IPS-NIHi7 (cell line): ENCODE measurements around the gene BTBD9.

Experiments used
- DNase-seq: peaks from one replicate; pipeline ENCODE4 v3.0.0; 2012; ENCODE audit warnings: mixed read lengths; ENCODE audit errors: extremely low spot score

The BTBD9 gene

DNA sequence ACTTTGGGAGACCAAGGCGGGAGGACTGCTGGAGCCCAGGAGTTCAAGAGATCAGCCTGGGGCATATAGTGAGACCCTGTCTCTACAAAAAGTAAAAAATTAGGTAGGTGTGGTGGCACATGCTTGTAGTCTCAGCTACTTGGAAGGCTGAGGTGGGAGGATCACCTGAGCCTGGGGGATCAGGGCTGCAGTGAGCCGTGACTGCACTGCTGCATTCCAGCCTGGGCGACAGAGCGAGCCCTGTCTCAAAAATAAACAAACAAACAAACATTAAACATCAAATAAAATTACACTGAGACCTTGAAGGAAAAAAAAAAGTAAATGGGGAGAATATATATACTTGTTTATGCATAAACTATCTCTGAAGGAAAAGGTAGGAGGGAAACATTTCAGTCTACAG, 432.4 kb downstream of the BTBD9 start:
- DNase-seq, result no peak

DNA sequence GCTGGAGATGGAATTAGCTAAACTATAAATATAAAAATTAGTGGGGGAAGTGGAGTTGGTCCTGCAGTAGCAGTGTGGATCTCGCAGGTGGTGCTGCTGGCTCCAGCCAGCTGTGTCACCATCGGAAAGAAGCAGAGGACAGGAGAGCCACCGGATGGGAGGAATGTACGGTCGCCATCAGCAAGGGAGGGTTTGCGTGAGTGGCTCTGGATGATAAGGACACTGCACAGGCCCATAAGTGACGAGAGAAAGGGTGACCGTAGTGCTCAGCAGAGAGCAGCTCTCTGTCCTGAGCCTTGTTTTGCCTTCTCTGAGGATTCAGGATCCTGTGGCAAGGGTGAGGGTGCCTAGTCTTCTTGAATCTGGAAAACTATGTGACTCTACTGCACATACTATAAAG, 441.5 kb downstream of the BTBD9 start:
- DNase-seq, result no peak

DNA sequence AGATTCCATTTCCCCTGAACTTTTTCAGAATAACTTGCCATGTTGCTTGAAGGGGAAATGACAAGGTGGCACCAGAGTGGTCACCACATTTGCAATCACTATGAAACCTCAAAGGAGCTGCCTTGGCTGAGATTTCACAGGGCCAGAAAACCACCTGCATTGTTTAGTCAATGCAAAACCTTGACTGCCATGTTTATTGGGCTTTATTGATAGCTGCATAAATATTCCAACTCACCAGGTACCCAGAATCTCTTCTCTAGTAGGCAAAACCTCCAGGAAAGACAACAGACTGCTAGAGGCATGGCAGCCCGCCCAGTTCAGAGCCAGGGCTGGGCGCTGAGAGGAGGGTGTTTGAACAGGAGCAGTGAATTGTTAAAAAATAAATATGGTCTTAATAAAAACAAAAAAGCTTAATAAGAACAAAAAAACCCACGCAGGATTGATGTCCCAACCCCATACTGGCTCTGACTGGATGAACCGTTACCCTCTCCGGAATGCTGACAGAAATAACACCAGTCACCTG, 444.6 kb downstream of the BTBD9 start:
- no peak for DNase-seq

DNA sequence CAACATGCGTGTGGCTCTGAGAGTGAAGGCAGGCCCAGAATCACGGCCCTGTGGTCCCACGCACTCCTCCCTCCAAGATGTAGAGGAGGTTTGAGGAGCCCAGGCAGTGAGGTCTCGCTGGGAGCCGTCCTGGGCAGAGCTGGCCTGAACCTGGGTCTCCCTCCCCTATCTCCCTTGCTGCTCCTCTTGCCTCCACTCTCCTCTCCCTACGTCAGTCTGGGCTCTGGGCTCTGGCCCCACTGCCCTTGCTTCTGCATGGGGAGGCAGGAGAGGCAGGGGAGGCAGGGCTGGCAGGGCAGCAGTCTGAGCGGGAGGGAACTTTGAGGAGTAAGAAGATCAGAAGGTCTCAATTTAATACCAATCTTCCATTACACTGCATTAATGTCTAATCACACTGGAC, 445.1 kb downstream of the BTBD9 start:
- no peak for DNase-seq

DNA sequence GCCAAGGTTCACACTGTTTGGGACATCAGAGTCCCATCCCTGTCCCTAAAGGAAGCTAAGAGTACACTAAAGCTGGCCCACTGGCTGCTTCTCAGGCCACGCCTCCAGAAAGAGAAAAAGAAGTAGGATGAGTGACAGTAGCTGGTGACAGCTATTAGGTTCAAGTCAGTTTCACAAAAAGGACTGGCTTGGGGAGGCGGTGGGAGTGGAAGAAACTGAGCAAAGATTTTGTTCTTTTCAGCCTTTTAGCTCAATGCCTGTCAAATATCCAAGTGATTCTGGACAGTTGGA, 445.5 kb downstream of the BTBD9 start:
- DNase-seq, result no peak

DNA sequence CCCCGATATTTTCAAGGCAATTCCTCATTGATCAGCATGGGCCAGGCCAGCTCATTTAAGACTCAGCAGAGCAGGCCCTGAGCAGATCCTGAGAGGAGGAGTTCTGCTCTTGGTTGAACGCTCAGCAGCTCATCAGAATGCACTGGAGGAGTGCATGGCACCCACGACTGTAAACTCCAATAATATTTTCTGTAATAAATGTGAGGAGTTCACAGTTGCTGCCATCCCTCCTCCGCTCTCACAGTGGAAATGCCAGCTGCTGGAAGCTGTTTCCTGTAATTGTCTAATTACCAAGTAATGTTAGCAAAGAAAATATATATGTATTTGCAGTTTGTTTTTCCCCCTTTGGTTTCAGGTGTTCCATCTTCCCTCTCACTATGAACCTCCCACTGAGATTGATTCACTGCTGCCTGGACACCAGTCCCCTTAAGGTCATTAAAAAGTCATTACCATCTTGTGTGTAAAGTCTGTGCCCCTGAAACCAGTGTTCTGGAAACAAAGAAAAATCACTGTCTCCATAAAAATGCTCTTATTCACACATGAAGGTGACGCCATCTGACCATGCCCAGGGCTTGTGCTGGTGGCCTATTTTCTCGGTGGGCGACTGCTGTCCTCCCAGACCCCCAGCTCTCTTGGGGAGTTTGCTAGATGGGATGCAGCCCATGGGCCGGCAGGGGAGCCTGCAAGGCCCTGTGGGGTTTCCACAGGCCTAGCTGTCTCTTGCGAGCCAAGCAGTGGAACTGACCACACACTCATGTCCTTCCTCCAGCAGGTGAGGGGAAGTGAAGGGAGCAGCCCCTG, 446.0 kb downstream of the BTBD9 start:
- DNase-seq, result no peak

DNA sequence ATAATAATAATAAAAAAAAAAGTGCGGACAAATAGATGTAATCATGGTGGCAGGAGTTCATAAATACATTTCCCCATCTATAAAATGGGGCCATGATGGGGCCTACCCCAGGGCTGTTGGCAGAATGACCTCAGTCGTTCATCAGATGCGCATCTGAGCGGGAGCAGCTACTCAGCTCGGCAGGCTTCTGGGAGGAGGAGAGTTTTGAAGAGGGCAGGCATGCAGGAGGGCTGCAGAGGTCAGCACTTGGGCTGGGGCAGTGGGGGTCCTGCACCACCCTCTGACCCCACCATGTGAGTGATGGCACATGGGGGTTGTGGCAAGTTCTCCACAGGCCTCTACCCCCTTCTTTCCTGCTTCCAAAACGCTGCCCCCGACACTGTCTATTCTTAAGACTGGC, 446.7 kb downstream of the BTBD9 start:
- DNase-seq, result no peak

DNA sequence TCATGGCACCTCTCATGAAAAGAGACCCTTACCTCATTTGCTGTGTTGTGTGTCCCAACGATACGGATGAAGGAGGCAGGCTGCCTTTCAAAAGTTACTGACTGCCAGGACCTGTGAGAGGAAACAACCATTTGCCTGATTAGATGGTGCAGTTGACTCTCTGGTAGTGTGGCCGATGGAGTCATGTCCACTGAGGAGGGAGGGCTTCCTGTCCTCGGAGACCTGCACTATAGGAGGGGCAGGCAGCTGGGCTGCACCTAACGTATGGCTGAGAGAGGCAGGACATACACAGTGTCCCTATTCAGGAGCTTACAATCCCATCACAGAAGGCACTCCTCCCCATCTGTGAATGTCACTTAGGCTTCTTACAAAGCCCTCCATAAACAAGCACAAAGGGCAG, 447.2 kb downstream of the BTBD9 start:
- no peak for DNase-seq

DNA sequence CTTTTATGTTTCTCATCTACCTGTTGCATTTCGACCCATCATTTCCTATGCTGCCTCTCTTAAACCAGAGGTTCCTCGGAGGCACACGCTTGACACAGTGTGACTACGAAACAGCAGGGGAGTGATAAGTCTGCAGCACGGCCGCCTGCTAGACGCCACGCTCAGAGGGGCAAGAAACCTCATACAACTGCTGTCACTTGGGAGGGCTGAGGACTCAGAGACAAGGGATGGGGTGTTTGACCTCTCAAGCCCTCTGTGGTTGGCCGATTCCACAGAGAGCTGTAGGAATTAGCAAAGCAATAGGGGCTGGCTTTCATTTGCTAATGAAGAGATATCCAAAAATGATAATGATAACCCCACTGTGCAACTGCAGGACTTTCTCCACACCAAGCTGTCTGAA, 447.7 kb downstream of the BTBD9 start:
- DNase-seq, result peak; percentile 57

DNA sequence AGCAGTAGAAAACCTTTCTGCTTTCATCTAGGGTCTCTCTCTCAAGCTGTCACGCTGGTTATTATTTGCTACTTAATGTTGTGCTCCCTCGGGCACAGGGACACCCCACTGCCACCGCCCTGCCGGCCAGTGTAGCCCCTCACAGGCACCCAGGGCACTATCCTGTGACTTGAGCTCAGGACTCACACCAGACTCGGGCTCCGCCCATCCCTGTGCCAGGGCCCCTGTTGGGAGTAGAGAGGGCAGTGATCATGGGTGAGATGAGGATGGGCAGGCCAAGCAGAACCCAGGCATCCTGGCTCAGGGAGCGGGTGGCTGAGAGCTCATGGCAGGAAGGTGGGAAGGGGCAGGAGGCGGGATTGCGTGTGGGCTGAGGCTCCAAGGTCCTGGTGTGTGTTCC, 448.3 kb downstream of the BTBD9 start:
- no peak for DNase-seq

DNA sequence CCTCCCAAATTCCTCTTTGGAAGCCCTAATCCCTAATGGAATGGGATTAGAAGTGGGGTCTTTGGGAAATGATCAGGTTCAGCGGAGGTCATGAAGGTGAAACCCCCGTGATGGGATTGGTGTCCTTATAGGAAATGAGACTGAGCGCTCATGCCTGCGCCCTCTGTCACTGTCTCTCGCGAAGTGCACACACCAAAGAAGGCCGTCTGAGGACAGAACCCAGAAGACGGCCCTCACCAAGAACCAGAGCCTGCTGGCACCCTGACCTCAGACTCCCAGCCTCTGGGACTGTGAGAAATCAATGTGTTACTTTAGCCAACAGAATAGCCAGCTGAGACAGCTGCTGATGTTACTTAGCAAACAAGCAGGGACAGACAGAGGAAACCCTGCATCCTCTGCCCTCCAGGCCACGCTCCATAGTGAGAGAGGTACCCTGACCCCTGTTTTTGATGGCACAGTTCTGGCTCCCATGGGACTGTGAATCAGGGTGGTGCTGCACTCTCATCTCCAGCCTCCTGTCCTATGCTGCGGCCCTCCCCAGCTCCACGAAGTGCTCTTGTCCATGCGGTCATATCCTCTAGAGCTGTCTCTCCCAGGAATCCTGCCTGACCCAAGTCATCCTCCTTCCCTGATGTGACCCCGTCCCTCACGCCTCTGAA, 450.9 kb downstream of the BTBD9 start:
- DNase-seq, result no peak

DNA sequence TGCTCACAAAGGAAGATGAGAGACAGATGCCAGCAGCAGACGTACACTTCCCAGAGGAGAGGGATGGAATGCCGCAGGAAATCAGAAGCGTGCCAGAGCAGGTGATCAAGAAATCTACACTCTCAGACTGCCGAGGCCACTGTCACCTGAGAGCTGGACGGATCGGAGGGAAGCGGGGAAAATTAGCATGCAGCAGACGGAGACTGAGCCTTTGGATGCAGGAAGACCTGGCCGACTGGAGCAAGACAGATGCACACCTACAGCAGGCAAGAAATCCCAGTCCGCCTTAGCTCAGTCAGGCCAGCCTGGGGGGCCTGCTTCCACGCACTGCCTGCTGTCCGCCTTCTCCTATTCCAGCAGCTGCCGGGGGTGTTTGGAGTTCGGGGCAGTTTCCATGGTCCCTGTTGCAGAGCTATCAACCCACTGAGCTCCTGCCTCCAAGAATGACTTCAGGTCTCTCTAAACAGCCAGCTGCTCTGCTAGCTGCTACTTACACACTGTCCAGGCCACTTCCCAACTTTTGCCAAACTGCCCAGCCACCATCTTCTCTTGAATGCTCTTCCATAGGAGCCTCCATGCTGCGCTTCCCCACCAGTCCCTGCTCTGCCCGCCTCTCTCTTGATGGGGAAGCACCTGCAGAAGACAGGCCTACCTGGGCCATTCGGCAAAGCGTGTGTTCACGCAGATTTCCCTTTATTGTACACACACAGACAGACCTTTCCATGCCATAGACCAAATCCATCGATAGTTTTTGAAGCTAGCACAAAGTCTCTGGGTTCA, 451.7 kb downstream of the BTBD9 start:
- no peak for DNase-seq

DNA sequence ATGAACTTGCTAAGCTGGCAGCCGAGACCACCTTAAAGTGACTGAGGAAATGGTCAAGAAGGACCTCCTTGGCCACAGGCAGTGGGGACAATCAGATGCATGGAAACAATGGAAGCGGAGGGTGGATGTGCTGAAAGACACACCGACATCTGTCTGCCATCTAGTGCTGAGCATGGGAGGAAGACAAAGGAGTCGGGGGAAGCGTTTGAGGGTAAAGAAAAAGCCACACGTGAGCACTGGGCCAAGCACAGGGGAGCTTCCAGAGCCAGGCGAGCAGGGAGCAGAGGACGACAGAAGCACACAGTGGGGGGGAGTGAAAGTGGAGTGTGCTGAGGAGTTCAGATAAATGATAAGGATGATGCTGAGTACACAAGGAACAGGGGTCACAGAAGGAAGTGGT, 452.4 kb downstream of the BTBD9 start:
- peak; percentile 56 for DNase-seq

DNA sequence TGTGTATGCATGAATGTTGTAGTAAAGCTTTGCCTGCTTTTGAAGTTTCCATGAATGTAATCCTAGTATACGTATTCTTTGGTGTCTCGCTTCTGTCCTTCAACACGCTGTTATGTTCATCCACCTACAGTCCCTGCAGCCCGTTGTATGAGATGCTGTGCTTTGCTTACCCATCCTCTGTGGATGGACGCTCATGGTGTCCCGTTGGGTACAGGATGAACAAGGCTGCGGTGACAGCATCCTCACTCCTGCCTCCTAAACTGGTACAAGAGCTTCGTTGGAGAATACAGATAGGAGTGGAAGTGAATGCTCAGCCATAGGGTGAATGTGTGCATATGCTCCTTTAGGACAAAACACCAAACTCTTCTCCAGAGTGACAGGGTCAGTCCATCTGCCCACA, 454.0 kb downstream of the BTBD9 start:
- no peak for DNase-seq

DNA sequence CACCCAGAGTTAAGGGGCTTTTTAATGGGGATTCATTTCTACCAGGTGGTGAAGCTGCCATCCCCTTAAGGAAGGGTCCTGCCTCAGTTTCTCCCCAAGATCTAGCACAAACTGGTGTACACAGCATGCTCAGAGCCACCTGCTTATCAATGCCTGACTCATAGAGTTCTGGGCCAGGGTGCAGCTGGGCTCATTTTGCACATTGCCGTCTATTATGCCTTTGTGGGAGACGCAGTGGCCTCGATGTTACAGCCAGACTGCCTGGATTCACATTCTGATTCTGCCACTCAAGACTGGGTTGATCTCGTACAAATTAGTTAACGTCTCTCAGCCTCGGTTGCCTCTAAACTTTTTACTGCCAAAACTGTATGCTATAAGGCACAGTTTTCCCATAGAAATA, 454.5 kb downstream of the BTBD9 start:
- no peak for DNase-seq

DNA sequence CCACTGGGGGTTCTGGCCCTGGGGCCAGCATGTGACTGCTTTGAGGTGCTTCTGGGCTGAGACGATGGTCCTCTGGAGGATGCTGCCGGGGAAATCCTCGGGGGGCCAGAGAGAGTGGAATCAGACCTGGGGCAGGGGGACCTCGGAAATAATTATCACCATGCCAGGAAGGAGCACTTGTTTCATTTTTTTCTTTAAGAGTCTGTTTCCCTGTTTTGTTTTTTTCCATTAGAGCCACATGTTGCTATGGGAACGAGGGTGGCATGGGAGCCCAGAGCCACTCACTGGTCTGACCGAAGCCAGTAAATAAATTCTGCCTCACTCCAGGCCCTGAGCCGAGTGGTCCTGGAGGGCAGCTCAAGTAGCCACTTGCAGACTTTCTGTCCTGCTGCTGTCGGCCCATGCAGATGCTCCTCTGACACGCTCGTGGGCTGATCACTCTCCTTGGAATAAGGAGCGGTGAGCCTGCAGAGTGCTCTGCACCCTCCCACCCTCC, 455.1 kb downstream of the BTBD9 start:
- no peak for DNase-seq

DNA sequence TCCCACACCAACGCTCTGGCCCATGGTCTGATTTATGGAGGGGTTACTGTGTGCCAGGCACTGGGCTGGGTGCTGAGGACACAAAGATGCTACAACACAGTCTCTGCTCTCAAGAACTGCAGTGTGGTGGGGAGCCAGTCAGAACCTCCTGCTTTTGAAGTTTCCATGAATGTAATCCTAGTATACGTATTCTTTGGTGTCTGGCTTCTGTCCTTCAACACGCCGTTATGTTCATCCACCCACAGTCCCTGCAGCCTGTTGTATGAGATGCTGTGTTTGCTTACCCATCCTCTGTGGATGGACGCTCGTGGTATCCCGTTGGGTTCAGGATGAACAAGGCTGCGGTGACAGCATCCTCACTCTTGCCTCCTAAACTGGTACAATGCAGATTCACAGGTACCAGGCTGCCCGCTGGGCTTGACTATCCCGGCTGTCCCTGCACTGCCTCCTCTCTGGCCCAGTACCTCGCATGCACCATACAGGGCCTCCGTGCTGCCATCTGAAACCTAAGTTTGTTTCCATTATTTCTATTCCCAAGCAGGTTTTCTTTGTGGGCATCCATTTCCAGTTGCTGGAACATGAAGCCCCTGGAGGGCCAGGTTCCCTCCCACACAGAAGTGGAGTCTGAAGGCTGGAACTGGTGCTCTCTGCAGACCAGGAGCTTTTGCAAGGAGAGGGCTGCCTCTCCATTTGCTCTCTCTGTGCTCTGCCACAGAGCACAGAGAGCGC, 455.7 kb downstream of the BTBD9 start:
- no peak for DNase-seq

DNA sequence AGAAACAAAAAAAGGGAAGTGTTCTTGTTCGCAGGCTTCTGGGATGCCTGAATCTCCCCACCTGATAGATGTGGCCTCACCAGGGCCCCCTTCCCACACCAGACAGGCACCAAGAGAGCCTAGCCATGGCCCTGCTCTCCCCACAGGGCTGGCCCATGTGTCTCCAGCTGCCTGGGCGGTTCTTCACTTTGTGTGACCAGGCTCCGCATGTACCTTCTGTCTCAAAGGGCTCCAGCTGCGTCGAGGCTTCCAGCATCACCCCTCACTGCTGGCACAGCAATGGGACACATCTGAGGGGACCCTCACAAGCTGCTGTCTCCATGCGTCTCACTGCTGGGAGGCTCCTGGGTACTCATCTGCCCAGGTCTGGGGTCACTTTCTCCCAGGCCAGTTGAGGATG, 457.3 kb downstream of the BTBD9 start:
- DNase-seq, result no peak

DNA sequence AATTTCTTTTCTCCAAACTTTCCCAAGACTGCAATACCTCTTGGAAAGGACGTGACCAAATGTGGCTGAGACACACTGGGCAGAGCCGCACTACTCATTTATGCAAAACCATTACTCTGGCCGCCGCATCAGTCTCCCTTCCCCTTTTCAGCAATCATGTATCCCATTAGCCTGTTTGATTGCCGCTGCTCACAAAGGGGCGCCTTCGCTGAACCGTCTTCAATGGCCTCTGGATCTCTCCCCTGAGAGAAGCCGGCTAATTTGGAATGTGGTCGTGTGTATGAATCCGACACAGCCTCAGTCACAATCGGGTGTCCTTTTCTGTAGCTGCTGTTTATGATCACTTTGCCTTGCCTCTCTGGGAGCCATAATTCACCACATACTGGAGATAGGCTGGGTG, 459.1 kb downstream of the BTBD9 start:
- no peak for DNase-seq

DNA sequence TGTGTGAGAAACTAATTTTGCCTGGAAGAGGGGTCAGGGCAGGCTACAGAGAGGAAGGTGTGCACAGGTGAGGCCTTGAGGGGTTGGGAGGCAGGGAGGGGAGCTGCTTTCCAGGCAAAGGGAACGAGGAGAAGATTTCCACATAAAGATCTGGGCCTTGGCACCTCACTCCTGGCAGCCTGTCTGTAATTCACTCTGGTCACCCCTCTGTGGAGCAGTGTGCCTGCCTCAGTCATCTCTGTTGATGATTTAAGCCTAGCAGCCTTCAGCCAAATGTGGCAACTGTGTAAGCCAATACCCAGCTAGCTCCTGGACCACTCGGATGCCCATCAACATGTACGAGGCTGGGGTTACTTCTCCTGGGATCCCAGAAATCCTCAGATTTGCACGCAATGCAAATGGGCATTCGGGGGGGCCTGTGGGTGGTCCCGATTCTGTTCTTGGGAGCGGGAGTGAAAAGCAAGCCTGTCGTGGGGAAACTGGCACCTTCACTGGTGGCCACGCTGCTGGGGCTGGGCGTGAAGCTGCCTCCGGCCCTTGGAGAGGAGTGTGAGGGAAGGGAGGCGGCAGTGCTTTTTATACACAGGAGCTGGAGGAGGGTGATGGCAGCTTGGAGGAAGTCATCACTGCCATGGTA, 459.8 kb downstream of the BTBD9 start:
- no peak for DNase-seq

DNA sequence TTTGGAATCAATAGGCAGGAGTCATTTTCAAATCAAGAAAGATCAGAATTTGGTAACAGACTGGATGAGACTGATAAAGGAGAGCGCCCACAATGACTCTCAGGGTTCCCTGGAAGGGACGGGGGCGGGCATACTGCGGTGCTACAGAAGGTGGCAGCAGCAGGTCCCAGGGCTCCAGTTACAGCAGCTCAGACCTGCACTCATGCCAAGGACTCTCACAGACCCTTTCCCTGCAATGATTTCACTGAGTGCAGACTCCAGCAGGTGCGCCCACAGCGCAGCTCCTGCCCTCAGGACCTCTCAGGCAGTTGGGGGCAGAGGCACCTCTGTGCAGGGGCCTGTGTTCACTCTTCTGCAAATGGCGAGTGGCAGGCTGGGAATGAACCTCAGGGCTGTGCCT, 460.4 kb downstream of the BTBD9 start:
- DNase-seq, result no peak

DNA sequence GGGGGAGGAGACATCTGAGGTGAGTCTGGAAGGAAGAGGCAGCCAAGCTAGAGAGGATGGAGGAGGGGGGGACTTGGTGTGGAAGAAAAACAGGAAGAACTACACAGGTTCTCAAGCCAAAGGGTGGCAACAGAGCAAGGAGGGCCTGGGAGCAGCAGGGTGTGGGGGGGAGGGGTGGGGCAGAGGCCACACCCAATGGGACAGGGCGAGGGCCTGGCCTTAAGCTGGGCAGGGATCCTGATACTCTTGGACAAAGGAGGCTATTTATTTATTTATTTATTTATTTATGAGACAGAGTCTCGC, 461.2 kb downstream of the BTBD9 start:
- DNase-seq, result no peak
